Astrocyte (in vitro differentiated cells and primary cell): Measurements from ENCODE around the gene BST1. TPM values are rescaled to one million over a fixed set of nuclear protein-coding genes. Genes with fewer than 3 reads are reported as not detected.
A peak's percentile ranks its signal among the peaks of the same experiment; 100 is the strongest.

Experiments used
- DNase-seq: peaks from one replicate; pipeline ENCODE4 v3.0.0-alpha.2; 2010; ENCODE audit warnings: low read depth
- FAIRE-seq: peaks from 2 replicates; lab custom pipeline; 2011; peaks lifted over from hg19 to GRCh38; lab: Jason Lieb, UNC
- H2AFZ ChIP-seq: 2 replicates; pipeline ENCODE4 v1.6.0; 2012; ENCODE audit warnings: low read depth, low read length, inconsistent platforms
- H3K27ac ChIP-seq: 2 replicates; pipeline ENCODE4 v1.5.1; 2011; ENCODE audit warnings: low read depth, low read length, inconsistent platforms
- H3K27me3 ChIP-seq: 2 replicates; pipeline ENCODE4 v1.6.0; 2011; ENCODE audit warnings: low read length, inconsistent platforms; ENCODE audit not compliant: insufficient read depth
- H3K36me3 ChIP-seq: 2 replicates; pipeline ENCODE4 v1.5.1; 2011; ENCODE audit warnings: low read length, inconsistent platforms; ENCODE audit not compliant: insufficient read depth
- H3K4me1 ChIP-seq: 2 replicates; pipeline ENCODE4 v1.5.1; 2011; ENCODE audit warnings: low read length, inconsistent platforms; ENCODE audit not compliant: insufficient read depth
- H3K4me2 ChIP-seq: 2 replicates; pipeline ENCODE4 v1.6.0; 2012; ENCODE audit warnings: low read length, inconsistent platforms
- H3K4me3 ChIP-seq: 2 replicates; pipeline ENCODE4 v1.5.1; 2011; ENCODE audit warnings: low read depth, mild to moderate bottlenecking, low read length, inconsistent platforms; ENCODE audit not compliant: insufficient read depth
- H3K79me2 ChIP-seq: 2 replicates; pipeline ENCODE4 v1.6.0; 2012; ENCODE audit warnings: mild to moderate bottlenecking, low read length, inconsistent platforms; ENCODE audit not compliant: insufficient read depth
- H3K9ac ChIP-seq: 2 replicates; pipeline ENCODE4 v1.6.0; 2012; ENCODE audit warnings: mild to moderate bottlenecking, low read length, inconsistent platforms
- H3K9me3 ChIP-seq: 2 replicates; pipeline ENCODE4 v1.5.1; 2012; ENCODE audit warnings: low read depth, mild to moderate bottlenecking, low read length, inconsistent platforms; ENCODE audit not compliant: insufficient read depth
- H4K20me1 ChIP-seq: 2 replicates; pipeline ENCODE4 v1.6.0; 2012; ENCODE audit warnings: low read length, inconsistent platforms; ENCODE audit not compliant: insufficient read depth
- H3K27ac Mint-ChIP-seq: one replicate; pipeline ENCODE4 v1.8.0; 2021; ENCODE audit warnings: mild to moderate bottlenecking, mixed read lengths; ENCODE audit not compliant: unreplicated experiment
- H3K27me3 Mint-ChIP-seq: one replicate; pipeline ENCODE4 v1.8.0; 2021; ENCODE audit warnings: low read depth, mixed read lengths; ENCODE audit not compliant: unreplicated experiment
- H3K36me3 Mint-ChIP-seq: one replicate; pipeline ENCODE4 v1.8.0; 2021; ENCODE audit warnings: low read depth, mixed read lengths; ENCODE audit not compliant: unreplicated experiment
- H3K4me1 Mint-ChIP-seq: one replicate; pipeline ENCODE4 v1.8.0; 2021; ENCODE audit warnings: low read depth, mixed read lengths; ENCODE audit not compliant: unreplicated experiment
- H3K4me3 Mint-ChIP-seq: one replicate; pipeline ENCODE4 v1.8.0; 2021; ENCODE audit warnings: mild to moderate bottlenecking, moderate library complexity, mixed read lengths; ENCODE audit not compliant: unreplicated experiment
- H3K9me3 Mint-ChIP-seq: one replicate; pipeline ENCODE4 v1.8.0; 2021; ENCODE audit warnings: mild to moderate bottlenecking, mixed read lengths; ENCODE audit not compliant: unreplicated experiment
- EZH2 ChIP-seq: IDR thresholded peaks from 2 replicates; pipeline ENCODE4 v1.6.1; 2012; ENCODE audit warnings: mild to moderate bottlenecking, low read length, inconsistent platforms; ENCODE audit not compliant: insufficient read depth
- total RNA-seq: library from RNA; stranded (reverse); gene quantifications from 2 replicates; pipeline ENCODE4 v1.2.1, GENCODE V29; 2021
- TF ChIP-seq, protein P1 (sequence below): IDR thresholded peaks from 2 replicates; pipeline ENCODE4 v1.5.1; 2011; ENCODE audit warnings: low read depth, mild to moderate bottlenecking, inconsistent platforms, low read length, moderate library complexity; ENCODE audit not compliant: insufficient read depth

Gene BST1
- total RNA-seq, 1 donor from 2014 or later, result 24.5 TPM

- H3K27ac Mint-ChIP-seq, result peak overlapping the region; percentile 44
- FAIRE-seq (peak; percentile 68), DNase-seq (peak; percentile 66)
- H3K4me3 ChIP-seq, result no peak overlapping the region
- peaks cover 25% of the 10 kb centered on the region for H3K4me1 Mint-ChIP-seq
- H3K27me3 ChIP-seq, result no peaks in the 10 kb centered on the region
- peak overlapping the region; percentile 23 for H2AFZ ChIP-seq
- peaks cover 24% of the 10 kb centered on the region for H3K4me1 ChIP-seq
- H3K27ac ChIP-seq, result peak overlapping the region; percentile 52
- no peaks in the 10 kb centered on the region for H3K27me3 Mint-ChIP-seq
- H3K9me3 Mint-ChIP-seq, result no peaks in the 10 kb centered on the region
- no peaks in the 10 kb centered on the region for H3K79me2 ChIP-seq
- peaks cover 1% of the 10 kb centered on the region for H3K36me3 Mint-ChIP-seq
- H3K4me2 ChIP-seq, result peak overlapping the region; percentile 55
- peak overlapping the region; percentile 17 for H3K9ac ChIP-seq
- no peak overlapping the region for H3K4me3 Mint-ChIP-seq
- TF ChIP-seq, protein P1, sequence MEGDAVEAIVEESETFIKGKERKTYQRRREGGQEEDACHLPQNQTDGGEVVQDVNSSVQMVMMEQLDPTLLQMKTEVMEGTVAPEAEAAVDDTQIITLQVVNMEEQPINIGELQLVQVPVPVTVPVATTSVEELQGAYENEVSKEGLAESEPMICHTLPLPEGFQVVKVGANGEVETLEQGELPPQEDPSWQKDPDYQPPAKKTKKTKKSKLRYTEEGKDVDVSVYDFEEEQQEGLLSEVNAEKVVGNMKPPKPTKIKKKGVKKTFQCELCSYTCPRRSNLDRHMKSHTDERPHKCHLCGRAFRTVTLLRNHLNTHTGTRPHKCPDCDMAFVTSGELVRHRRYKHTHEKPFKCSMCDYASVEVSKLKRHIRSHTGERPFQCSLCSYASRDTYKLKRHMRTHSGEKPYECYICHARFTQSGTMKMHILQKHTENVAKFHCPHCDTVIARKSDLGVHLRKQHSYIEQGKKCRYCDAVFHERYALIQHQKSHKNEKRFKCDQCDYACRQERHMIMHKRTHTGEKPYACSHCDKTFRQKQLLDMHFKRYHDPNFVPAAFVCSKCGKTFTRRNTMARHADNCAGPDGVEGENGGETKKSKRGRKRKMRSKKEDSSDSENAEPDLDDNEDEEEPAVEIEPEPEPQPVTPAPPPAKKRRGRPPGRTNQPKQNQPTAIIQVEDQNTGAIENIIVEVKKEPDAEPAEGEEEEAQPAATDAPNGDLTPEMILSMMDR, result no peak
- no peak for TF ChIP-seq EZH2
- peaks cover 4% of the 10 kb centered on the region for H3K36me3 ChIP-seq
- H3K9me3 ChIP-seq, result no peaks in the 10 kb centered on the region
- no peaks in the 10 kb centered on the region for H4K20me1 ChIP-seq
Observed at GRCh38 chr4:15717086-15717485, 14.2 kb downstream of the BST1 start.

DNA sequence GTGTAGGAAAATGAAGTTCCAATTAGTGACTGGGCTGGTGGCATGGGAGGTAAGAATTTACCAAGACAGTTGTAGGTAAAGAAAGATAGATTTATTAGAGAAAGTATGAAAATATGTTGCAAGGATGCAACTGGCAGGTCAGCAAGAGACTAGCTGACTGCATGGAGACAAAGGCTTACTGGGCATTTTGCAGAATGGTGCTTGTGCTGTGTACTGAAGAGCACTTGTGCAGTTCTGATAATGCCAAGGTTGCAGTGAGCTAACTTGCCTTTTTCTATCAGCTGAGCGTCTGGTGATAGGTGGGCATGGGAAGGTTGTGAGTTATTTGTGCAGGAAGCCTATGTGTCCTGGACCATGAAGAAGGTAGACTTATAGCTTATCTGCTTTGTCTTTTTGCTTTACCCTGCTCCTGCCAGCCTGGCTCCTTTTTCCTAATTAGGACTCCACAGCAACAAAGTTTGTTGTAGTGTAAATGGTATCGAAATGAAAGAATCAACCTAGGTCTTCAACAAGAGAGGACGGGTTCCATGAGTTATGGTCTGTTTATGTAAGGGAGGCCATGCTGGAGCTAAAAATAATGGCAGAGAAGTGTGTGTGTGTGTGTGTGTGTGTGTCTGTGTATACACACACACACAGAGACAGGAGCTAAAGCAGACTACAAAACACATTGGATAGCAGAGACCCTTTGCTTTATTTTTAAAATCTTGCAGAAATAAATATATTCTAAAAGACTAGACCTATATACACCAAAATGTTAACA lies 15.0 kb downstream of the BST1 start:
- Mint-ChIP-seq H3K27me3 (no peaks in the 10 kb centered on the region), H3K36me3 (peaks cover 3% of the 10 kb centered on the region), H3K4me3 (no peak overlapping the region), H3K27ac (no peak overlapping the region), H3K9me3 (no peaks in the 10 kb centered on the region), H3K4me1 (peaks cover 25% of the 10 kb centered on the region)
- Histone ChIP-seq H3K9ac (no peak overlapping the region), H3K9me3 (no peaks in the 10 kb centered on the region), H3K79me2 (no peaks in the 10 kb centered on the region), H2AFZ (no peak overlapping the region), H3K27me3 (no peaks in the 10 kb centered on the region), H4K20me1 (no peaks in the 10 kb centered on the region), H3K36me3 (peaks cover 4% of the 10 kb centered on the region), H3K4me2 (no peak overlapping the region), H3K4me1 (peaks cover 24% of the 10 kb centered on the region), H3K27ac (peak overlapping the region; percentile 52), H3K4me3 (no peak overlapping the region)
- TF ChIP-seq EZH2, result no peak
- TF ChIP-seq, protein P1, result no peak
- FAIRE-seq, result no peak
- no peak for DNase-seq

DNA sequence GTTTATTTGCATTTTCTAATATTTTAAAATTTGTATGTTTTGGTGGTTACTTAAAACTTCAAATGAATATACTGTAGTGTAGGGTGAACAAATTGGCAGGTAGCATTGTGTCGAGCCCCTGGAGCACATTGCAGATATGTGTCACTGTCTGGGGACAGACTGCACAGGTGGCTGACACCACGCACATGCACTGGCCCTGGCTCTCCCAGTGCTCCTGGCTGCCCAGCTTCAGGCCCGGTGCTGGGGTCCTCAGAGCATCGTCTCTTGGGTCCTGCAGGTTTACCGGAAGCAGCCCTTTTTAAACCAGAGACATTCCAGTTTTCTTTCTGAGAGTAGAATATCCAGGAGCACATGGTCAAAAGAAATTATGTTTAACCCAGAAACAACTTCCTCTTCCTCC lies 15.6 kb downstream of the BST1 start:
- Mint-ChIP-seq H3K9me3 (peaks cover 3% of the 10 kb centered on the region), H3K4me1 (peaks cover 25% of the 10 kb centered on the region), H3K27ac (no peak overlapping the region), H3K4me3 (no peak overlapping the region), H3K27me3 (no peaks in the 10 kb centered on the region), H3K36me3 (peaks cover 5% of the 10 kb centered on the region)
- no peak for FAIRE-seq
- H3K4me3 ChIP-seq, result no peak overlapping the region
- no peaks in the 10 kb centered on the region for H4K20me1 ChIP-seq
- H3K9ac ChIP-seq, result no peak overlapping the region
- H3K9me3 ChIP-seq, result no peaks in the 10 kb centered on the region
- no peaks in the 10 kb centered on the region for H3K27me3 ChIP-seq
- no peaks in the 10 kb centered on the region for H3K79me2 ChIP-seq
- TF ChIP-seq, protein P1, result no peak
- TF ChIP-seq EZH2, result no peak
- DNase-seq, result no peak
- peaks cover 4% of the 10 kb centered on the region for H3K36me3 ChIP-seq
- H3K4me1 ChIP-seq, result peaks cover 24% of the 10 kb centered on the region
- H2AFZ ChIP-seq, result no peak overlapping the region
- H3K4me2 ChIP-seq, result no peak overlapping the region
- no peak overlapping the region for H3K27ac ChIP-seq
